Transverse colon (tissue), 4 donors: ENCODE results near the gene PPP1R2B. TPM values are rescaled to one million over a fixed set of nuclear protein-coding genes. Genes with fewer than 3 reads are reported as not detected.

ENCODE experiments used
- DNase-seq: peaks from one replicate; pipeline ENCODE4 v3.0.0-alpha.2; 2019
- H3K27ac ChIP-seq, 4 donors: fragments of 200-600 bp; sonication (generic); 2 replicates each; pipeline ENCODE4 v1.5.1; 2016 to 2018; ENCODE audit warnings: inconsistent platforms in 4 of 4
- H3K27me3 ChIP-seq: fragments of 200-600 bp; sonication (generic); 2 replicates; pipeline ENCODE4 v1.5.1; 2017; ENCODE audit warnings: inconsistent platforms
- H3K36me3 ChIP-seq, 4 donors: fragments of 200-600 bp; sonication (generic); 2 replicates each; pipeline ENCODE4 v1.5.1; 2017 to 2019; ENCODE audit warnings: inconsistent platforms in 4 of 4
- H3K4me1 ChIP-seq, 4 donors: fragments of 200-600 bp; sonication (generic); 2 replicates each; pipeline ENCODE4 v1.5.1; 2017 to 2020; ENCODE audit warnings: inconsistent platforms in 4 of 4
- H3K4me3 ChIP-seq, 4 donors: fragments of 200-600 bp; sonication (generic); 1 replicate in 1 of 4; 2 replicates in 3 of 4; pipeline versions ENCODE4 v1.5.1 to v1.6.1; 2017 to 2019; ENCODE audit warnings: inconsistent platforms in 4 of 4
- H3K9me3 ChIP-seq, 2 donors: fragments of 200-600 bp; sonication (generic); 2 replicates each; pipeline ENCODE4 v1.5.1; 2017 to 2019; ENCODE audit warnings: inconsistent platforms in 2 of 2
- EP300 ChIP-seq: sonication (generic); formaldehyde crosslinking; IDR thresholded peaks from one replicate; pipeline ENCODE4 v1.6.1; 2017; ENCODE audit warnings: antibody characterized with exemption, low read depth
- POLR2A ChIP-seq: fragments of 450-650 bp; IDR thresholded peaks from one replicate; pipeline ENCODE4 v1.6.1; 2016; ENCODE audit warnings: antibody characterized with exemption, mild to moderate bottlenecking, moderate library complexity
- POLR2AphosphoS5 ChIP-seq, 3 donors: sonication (generic); formaldehyde crosslinking; IDR thresholded peaks; one replicate each; pipeline ENCODE4 v1.6.1; 2016; ENCODE audit warnings: antibody characterized with exemption in 3 of 3
- WGBS, 2 donors: methylation state at CpG; one replicate each; pipeline ENCODE4 v1.1.5; 2018; ENCODE audit warnings: low coverage in 1 of 2; 5-methylcytosine and 5-hydroxymethylcytosine counted together
- in situ Hi-C, 4 donors: fragments of 200-750 bp; cut with MboI; loops; one replicate each; pipeline versions ENCODE4 v1.15.0 to v1.15.1; 2017; ENCODE audit warnings: low sequenced_read_pairs in 3 of 4, low pct_ligation_motif_present in 1 of 4, low pct_unique_long_range_greater_than_20kb in 1 of 4
- intact Hi-C: fragments of 100-400 bp; cut with DNase I; formaldehyde crosslinking; loops from one replicate; pipeline ENCODE4 v1.15.1; 2023; ENCODE audit warnings: low total_unique reads
- total RNA-seq, 4 donors: library from RNA; depleted of rRNA; stranded (reverse); fragments of >200 nt; gene quantifications; one replicate each; pipeline ENCODE4 v1.1.0, GENCODE V29; 2016
- TF ChIP-seq, protein P1 (sequence below), 5 experiments: fragments of 200-600 bp in 3 of 5; fragments of 450-650 bp in 2 of 5; sonication (generic) in 3 of 5; IDR thresholded peaks; 1 replicate in 2 of 5; 2 replicates in 3 of 5; pipeline ENCODE4 v1.5.1; 2016 to 2017; ENCODE audit warnings: antibody characterized with exemption in 5 of 5, inconsistent platforms in 3 of 5, mild to moderate bottlenecking in 2 of 5, moderate library complexity in 1 of 5

Gene PPP1R2B
- total RNA-seq, 4 donors from 2014 or later = not detected

DNA sequence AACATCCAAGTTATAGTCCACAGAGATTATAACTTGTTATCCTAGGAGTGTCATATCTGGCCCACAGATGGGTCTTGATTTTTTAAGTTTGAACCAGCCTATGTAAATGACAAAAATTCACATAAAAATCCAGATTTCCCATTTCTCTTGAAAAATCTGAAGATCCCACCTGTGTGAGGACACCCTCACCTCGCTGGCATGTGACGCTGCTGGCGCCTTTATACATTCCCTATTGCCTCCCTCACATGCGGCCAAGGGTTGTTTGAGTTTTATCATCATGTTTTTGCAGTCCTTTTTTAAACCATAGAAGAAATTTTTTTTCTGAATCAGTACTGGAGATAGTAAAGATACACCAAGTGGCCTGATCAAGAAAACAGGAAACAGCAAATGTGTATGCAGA lies 25.9 kb upstream of the PPP1R2B start:
- intact Hi-C loops = loop anchor here (10.0 kb wide), 1 partner anchor 889 kb away; no protein-coding TSS in a partner anchor
- 91 to 92% methylated on average over 4 of the region's 4 CpGs for whole genome bisulfite sequencing, 2 donors
- TF ChIP-seq EP300 (no peak), POLR2A (no peak), POLR2AphosphoS5 (IDR thresholded peaks at IDR 0.05) (no peak)
- TF ChIP-seq, protein P1, sequence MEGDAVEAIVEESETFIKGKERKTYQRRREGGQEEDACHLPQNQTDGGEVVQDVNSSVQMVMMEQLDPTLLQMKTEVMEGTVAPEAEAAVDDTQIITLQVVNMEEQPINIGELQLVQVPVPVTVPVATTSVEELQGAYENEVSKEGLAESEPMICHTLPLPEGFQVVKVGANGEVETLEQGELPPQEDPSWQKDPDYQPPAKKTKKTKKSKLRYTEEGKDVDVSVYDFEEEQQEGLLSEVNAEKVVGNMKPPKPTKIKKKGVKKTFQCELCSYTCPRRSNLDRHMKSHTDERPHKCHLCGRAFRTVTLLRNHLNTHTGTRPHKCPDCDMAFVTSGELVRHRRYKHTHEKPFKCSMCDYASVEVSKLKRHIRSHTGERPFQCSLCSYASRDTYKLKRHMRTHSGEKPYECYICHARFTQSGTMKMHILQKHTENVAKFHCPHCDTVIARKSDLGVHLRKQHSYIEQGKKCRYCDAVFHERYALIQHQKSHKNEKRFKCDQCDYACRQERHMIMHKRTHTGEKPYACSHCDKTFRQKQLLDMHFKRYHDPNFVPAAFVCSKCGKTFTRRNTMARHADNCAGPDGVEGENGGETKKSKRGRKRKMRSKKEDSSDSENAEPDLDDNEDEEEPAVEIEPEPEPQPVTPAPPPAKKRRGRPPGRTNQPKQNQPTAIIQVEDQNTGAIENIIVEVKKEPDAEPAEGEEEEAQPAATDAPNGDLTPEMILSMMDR (IDR thresholded peaks at IDR 0.05) = no peak
- Histone ChIP-seq H3K27ac (no peak overlapping the region), H3K4me3 (no peak overlapping the region), H3K9me3 (no peaks in the 10 kb centered on the region), H3K27me3 (no peaks in the 10 kb centered on the region), H3K4me1 (no peaks in the 10 kb centered on the region), H3K36me3 (no peaks in the 10 kb centered on the region)
- no peak for DNase-seq
- in situ Hi-C loops = loop anchor here (10.0 to 25.0 kb wide), 2 partner anchors 879 to 887 kb away; no protein-coding TSS in a partner anchor

DNA sequence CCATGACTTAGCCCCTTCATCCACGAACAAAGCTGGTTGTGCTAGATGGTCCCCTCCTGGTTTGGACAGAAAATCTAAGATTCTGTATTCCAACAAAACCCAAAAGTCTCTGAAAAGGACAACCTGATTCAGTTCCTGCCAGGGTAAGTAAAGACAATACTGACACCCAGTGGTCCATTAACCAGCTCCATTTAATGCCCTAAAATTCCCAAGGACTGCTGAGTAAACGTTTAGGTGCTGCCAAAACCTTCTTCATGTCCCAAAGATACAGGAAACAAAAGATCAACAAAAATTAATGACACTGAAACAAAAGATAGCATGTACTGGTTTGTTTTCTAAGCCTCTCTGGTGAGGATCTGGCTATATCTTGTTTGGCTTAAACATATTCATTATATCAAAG lies 25.3 kb upstream of the PPP1R2B start:
- DNase-seq = no peak
- Histone ChIP-seq H3K4me3 (no peak overlapping the region), H3K4me1 (no peaks in the 10 kb centered on the region), H3K36me3 (no peaks in the 10 kb centered on the region), H3K27me3 (no peaks in the 10 kb centered on the region), H3K9me3 (no peaks in the 10 kb centered on the region), H3K27ac (no peak overlapping the region)
- TF ChIP-seq, protein P1 (IDR thresholded peaks at IDR 0.05) = peak; percentile 26 to 36 (median 33)
- TF ChIP-seq POLR2A = no peak
- TF ChIP-seq EP300 = no peak
- intact Hi-C loops = loop anchor here (10.0 kb wide), 1 partner anchor 890 kb away; no protein-coding TSS in a partner anchor
- in situ Hi-C loops = loop anchor here (10.0 to 25.0 kb wide), 2 partner anchors 880 to 887 kb away; no protein-coding TSS in a partner anchor
- 32 to 33% methylated on average over 2 of the region's 2 CpGs for WGBS, 2 donors

DNA sequence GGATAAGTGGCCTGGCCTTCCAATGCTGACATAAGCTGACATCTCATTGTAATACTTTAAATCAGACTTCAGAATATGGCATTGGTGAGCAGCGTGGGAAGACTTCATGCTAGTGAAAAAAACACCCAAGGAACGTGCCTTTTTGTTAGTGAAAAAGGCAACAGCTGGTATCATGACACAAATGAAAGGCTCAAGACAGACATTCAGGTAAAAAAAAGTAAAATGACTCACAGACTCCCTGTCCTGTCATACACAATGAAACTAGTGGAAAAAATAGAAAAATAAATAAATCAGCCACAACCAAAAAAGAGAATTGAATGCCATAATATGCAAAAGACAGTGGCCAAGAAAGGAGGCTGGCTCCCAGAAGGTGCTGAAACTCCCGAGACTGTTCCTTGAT lies 24.4 kb upstream of the PPP1R2B start:
- Histone ChIP-seq H3K4me1 (no peaks in the 10 kb centered on the region), H3K27ac (no peak overlapping the region), H3K4me3 (no peak overlapping the region), H3K27me3 (no peaks in the 10 kb centered on the region), H3K36me3 (no peaks in the 10 kb centered on the region), H3K9me3 (no peaks in the 10 kb centered on the region)
- in situ Hi-C loops (loop anchor here in 1 of 4 donors (10.0 kb wide), 1 partner anchor 881 kb away; no protein-coding TSS in a partner anchor), intact Hi-C loops (loop anchor here (10.0 kb wide), 1 partner anchor 891 kb away; no protein-coding TSS in a partner anchor)
- no peak for DNase-seq
- WGBS, 2 donors = 75 to 80% methylated on average over 2 to 3 of the region's 3 CpGs
- TF ChIP-seq, protein P1 (IDR thresholded peaks at IDR 0.05) = no peak
- no peak for TF ChIP-seq POLR2AphosphoS5 (IDR thresholded peaks at IDR 0.05)
- TF ChIP-seq POLR2A = no peak
- no peak for TF ChIP-seq EP300

DNA sequence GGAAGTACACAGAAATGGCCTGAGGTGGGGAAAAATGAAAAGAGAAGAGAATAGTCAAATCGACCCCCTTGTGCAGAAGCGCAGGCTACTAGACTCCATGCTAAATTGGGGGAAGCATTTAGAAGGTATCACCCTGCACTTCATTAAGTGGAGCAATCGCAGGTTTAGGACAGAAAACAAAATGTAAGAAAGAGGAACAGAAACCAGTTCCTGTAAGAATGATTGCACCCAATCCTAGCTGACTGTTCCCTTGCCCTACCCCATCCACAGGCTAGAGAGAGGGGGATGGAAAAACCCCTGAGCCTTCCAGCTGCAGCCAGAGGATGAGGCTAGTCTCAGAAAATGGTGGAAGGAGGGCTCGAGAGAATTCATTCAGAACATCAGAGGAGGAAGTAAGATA lies 23.9 kb upstream of the PPP1R2B start:
- H3K27ac ChIP-seq = no peak overlapping the region
- no peaks in the 10 kb centered on the region for H3K9me3 ChIP-seq
- H3K27me3 ChIP-seq = no peaks in the 10 kb centered on the region
- no peaks in the 10 kb centered on the region for H3K36me3 ChIP-seq
- TF ChIP-seq EP300 = no peak
- TF ChIP-seq POLR2A = no peak
- TF ChIP-seq POLR2AphosphoS5 (IDR thresholded peaks at IDR 0.05) = no peak
- TF ChIP-seq, protein P1 (IDR thresholded peaks at IDR 0.05) = no peak
- H3K4me1 ChIP-seq = no peaks in the 10 kb centered on the region
- no peak for DNase-seq
- in situ Hi-C loops = loop anchor here in 1 of 4 donors (10.0 kb wide), 1 partner anchor 881 kb away; no protein-coding TSS in a partner anchor
- WGBS, 2 donors = 71 to 72% methylated on average over 4 of the region's 4 CpGs
- intact Hi-C loops = loop anchor here (10.0 kb wide), 1 partner anchor 891 kb away; no protein-coding TSS in a partner anchor
- no peak overlapping the region for H3K4me3 ChIP-seq
